Measurements from ENCODE around the gene MAP3K1.

The MAP3K1 gene

DNA sequence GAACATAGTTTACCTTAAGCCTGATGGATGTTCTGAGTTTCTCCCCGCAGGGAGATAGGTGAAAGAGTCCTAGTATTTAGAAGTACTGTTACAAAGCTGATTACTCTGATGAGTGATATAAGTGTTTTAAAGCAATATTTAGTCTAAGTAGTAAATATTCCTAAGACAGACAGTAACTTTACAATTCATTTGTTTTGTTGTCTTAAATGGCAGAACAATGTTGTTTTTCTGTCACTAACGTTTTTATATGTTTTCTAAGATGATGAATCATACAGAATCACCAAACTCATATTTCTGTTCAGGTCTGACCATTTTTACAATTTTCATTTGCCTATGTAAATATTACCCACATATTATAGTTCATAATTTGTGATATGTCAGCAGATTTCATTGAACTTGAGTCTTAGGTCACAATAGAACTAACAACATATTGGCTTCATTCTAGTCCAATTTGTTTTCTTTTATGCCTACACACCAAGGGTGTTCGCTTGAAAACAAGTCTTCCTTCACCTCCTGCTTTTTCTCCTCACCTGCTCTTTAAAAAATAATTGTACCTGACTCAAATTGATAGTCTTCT lies 30.6 kb downstream of the MAP3K1 start:
- DNase-seq (ENCODE audit: low spot score), result no peak

DNA sequence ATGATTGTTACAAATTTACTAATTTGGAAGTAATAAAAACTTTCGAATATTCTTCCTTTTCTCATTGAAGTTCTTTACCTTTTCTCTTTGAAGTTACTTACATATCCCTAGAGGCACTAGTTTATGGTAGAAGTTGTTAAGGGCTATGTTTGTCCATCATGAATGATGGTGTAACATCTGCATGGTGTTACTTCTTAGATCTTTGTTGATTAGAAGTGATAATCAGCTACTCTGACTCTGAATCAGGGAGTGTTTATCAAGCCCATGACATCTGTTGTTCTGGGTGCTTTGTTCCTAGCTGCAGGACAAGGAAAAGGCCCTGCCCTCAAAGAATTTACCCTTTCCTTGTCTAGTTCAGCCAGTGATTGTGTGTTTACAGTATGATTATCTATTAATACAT lies 32.9 kb downstream of the MAP3K1 start:
- DNase-seq (ENCODE audit: low spot score), result no peak

DNA sequence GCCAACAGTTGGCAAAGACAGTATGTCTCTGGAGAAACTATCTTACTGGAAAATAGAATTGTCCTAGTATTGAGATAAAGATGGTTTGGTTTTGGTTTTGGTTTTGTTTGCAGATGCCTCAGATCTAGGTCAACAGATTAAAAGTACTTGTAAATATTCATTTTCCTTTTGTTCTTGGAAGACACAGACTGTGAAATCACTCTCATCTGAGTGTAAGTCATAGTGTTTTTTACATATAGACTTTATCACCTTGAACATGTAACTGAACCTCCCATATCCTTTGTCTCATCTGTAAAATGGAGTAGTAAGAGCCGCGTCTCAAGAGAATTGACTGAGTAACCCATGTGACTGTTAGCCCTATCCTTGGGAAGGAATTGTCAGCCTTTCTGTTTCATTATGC lies 34.3 kb downstream of the MAP3K1 start:
- no peak for DNase-seq (ENCODE audit: low spot score)

DNA sequence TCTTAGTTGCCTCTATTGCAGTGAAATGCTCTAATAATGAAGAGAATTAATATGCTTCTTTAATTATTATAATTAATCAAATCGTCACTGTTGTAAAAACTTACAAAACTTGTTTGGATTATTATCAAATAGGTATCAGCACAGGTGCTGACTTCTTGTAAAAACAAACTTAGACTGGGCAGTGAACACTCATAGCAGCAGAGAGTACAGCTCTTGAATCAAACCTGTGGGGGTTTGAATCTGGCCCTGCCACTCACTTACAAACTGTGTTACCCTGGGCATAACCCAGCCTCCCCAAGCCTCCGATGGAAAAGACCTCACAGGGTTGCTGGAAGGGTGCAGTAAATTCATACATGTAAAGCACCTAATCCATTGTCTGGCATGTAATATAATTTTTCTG lies 35.1 kb downstream of the MAP3K1 start:
- DNase-seq (ENCODE audit: low spot score), result no peak

DNA sequence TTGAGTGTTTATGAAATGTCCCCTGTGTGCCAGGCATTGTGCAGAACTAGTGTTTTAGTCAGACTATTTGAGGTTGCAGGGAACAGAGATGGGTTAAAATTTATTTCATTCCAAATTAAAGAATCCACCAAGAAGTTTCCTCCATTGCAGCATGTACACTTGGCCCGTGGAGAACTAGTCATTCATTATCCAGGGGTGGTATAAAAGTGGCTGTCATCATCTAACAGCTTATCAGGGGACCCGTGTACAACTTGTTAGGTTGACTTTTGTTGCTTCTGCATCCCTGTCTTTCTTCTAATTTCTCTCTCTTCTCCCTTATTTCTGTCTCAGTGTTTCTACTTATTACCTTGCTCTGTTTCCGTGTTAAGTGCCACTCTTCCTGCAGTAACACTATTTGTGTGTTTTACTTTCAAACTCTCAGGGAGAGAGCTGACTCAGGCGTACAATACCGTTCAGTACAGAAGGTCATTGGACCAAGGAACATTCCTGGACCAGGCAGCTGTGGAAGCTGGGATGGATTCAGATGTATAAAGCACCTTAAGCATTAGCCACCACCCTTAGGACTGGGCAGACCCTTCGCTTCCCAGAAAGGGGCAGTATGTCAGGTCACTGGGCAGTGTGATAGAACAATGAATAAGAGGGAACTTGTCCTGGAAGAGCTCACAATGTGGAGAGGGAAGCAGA lies 36.1 kb downstream of the MAP3K1 start:
- no peak for DNase-seq (ENCODE audit: low spot score)

DNA sequence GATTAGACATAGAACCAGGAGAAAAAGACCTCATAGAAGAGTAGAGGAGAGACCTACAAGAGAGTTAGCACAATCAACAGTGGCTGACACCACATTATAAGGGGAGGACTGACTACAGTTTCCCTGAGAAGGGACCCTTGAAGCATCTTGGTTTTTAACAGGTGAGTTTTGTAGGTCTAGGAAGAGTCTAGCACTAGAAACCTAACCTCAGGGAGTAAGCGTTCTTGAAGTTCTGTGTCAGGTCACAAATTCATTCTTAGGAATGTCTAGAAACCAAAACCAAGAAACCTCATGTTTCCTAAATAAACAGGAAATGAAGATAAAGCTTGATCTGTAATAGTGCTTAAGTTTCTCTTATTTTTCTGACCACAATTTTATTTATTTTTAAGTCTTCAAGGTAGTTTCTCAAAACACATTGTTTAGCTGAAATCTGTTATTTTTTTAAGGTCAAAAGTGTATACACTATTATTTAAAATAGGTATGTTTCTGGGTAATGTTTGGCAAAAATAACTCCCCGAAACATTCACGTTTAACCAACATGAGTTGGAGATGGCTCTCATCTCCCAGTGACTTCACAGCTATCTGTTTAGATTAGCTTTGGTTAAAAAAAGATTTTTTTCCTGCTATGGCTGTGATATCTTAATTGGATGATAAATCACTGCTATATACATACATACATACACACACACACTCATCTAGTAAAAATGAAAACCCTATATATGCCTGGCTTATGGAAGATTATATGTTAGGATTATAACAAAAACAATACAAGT lies 37.1 kb downstream of the MAP3K1 start:
- DNase-seq (ENCODE audit: low spot score), result no peak

DNA sequence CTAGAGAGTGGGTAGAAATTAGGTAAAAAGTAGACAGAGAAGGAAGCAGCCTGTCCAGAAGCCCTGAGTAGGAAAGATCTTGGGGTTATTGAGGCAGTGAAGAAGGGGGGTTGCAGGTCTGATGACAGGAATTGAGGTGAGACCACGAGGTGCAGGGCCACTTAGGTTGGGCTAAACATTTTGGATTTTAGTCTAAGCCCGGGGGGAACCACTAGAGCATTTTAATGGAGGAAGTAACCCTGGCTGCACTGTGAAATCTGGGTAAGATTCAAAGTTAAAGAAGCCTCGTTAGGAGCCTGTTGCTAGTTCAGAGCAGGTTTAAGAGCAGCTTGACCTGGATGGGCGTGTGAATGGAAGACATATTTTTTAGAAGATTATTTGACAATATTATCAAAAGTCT lies 38.3 kb downstream of the MAP3K1 start:
- no peak for DNase-seq (ENCODE audit: low spot score)

DNA sequence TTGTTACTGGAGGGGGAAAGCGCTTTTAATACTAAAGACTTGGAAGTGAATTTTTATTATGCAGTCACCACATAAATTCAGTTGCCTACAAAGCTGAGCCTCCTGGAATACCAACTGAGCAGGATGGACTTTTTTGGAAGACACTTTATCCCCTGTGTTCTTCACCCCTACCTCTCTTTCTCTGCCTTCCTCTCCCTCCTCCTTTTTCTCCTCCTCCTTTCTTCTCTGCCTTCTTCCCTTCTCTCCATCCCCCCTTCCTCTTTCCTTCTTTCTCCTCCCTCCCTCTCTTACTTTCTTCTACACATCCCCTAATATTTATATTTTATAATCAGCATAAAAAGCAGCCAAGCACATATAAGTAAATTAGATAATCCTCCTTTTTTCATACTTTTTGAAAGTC lies 39.6 kb downstream of the MAP3K1 start:
- no peak for DNase-seq (ENCODE audit: low spot score)

DNA sequence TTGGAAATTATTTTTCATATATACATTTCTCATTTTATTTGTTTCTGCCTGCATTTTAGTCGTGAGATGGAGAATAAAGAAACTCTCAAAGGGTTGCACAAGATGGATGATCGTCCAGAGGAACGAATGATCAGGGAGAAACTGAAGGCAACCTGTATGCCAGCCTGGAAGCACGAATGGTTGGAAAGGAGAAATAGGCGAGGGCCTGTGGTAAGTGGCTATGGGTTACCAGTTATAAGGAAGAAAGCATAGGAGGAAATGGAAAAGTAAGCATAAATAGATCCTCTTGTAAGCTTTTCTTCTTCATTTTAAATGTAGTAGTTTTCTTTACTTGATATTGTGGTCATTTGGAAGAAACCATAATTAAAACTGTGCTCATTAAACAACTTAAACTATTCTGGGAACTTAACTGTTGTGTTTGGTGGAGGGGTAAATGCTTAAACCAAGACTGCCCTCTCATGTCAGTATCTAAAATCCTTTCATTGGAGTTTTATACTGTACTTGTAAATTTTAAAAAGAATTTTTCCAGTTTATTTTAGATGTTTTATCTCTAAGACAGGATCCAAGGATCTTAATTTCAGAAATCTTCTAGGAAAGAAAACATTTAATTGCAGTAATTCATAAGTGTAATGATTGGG lies 41.3 kb downstream of the MAP3K1 start:
- no peak for DNase-seq (ENCODE audit: low spot score)

DNA sequence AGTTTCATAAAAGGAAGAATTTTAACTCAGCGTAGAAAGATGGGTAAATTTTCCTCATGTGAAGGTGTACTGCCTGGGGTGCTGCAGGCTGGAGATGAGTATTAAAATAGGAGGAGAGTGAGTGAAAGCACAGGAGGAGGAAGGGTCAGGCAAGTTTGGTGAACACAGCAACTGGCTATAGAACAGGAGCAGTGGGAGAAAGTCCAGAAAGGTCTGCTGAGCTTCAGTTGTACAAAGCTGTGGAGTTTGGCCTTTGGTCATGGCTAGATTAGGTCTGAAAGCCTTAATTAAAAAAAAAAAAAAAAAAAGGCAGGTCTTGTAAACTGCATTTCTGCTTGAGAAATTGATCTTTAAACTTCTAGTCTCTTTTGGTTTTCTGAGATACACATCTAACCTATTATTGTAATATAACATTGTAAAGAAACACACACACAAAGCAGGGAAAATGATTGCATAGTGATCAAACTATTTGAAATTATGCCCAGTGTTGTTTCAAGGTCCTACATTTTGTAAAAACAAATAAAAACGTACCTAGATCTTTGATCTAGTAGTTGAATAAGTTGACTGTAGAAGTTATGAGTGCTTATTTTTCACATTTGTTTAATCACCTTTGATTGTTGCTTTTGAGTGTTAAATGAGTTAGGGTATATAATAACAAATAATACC lies 43.6 kb downstream of the MAP3K1 start:
- DNase-seq (ENCODE audit: low spot score), result no peak

DNA sequence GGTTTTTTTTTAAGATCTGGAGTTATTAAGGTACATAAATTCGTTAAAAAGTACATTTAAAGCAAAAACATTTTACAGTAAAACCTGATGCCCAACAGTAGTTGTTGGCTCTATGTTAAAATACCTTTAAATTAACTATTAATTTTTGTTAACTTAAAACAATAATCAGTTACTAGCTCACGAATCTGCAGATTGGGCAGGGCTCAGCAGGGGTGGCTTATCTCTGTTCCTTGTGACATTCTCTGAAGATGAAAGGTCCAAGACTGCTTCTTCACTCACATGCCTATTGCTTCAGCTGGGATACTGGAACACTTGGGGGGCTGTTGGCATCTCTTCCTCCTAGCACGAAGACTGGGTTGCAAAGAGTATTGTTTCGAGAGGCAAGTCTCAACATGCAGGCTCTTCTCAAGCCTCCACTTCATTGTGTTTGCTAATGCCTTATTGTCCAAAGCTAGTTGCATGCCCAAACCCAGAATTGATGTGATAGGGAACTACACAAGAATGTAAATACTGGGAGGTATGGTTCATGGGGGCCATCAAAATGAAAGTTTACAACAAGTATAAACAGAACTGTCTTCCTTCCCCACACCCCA lies 46.6 kb downstream of the MAP3K1 start:
- DNase-seq (ENCODE audit: low spot score), result no peak

DNA sequence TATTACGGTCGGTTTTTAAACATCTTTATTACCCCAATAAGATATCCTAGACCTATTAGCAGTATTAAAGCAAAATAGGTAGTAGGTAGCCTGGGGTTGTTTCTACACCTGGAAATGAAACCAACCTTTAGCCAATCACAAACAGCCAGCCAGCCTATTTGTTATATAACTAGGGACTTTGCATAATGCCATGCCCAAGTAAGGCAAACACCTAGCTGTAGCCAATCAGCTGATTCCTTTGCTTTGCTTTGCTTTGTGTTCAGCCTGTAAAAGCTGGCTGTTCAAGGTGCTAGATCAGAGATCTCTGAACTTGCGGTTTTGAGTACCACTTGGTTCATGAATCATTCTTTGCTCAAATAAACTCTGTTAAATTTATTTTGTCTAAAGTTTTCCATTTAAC lies 47.6 kb downstream of the MAP3K1 start:
- no peak for DNase-seq (ENCODE audit: low spot score)

DNA sequence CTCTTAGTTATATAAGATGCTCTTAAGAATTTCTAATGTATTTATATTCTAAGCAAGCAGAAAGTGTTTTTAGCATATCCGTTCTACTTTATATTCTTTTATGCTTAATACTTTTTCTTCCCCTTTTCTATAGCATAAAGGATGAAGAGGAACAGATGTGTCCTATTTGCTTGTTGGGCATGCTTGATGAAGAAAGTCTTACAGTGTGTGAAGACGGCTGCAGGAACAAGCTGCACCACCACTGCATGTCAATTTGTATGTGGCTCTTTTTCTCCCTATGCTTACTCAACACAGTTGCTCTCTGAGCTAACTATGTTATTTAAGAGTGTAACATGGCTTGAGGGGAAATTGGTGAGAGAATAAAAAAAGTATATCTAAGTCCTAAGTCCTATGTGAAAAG lies 56.4 kb downstream of the MAP3K1 start:
- DNase-seq (ENCODE audit: low spot score), result no peak

DNA sequence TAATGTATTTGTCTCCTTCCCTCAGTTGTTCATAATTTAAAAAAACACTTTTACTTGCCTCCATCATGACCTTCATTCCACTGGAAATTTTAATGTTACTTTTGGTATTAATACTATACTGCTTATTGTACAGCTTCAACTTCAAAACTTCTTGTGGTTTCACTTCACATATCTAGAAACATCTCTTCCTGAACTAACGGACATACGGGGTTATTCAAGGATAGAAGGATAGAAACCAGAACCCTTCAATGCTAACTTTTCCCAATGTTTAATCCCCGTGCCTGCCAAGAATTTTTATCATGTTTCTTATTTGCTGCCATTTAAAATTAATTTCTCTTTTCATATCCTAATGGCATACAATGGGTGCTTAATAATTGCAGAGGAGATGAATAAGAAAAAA lies 57.7 kb downstream of the MAP3K1 start:
- no peak for DNase-seq (ENCODE audit: low spot score)

DNA sequence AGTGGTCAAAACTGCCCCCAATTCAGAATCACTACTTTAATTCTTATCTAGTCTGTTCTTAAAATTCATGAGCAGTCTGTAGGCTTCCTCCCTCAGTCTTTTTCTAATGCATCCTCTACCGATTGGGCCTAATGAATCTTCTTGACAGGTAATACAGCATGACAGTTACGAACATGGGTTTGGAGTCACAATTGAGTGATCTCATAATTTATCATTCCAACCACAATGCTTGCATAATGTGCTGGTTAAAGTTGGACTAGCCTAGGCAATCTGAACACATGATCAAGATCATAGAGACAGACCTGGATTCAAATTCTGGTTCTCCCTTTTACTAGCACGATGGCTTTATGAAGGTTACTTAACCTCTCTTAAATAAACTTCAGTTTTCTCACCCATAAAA lies 61.0 kb downstream of the MAP3K1 start:
- no peak for DNase-seq (ENCODE audit: low spot score)

DNA sequence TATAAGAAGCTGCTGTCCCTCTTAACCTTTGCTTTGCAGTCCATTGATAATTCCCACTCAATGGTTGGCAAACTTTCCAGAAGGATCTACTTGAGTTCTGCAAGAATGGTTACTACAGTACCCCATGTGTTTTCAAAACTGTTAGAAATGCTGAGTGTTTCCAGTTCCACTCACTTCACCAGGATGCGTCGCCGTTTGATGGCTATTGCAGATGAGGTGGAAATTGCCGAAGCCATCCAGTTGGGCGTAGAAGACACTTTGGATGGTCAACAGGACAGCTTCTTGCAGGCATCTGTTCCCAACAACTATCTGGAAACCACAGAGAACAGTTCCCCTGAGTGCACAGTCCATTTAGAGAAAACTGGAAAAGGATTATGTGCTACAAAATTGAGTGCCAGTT lies 66.2 kb downstream of the MAP3K1 start:
- no peak for DNase-seq (ENCODE audit: low spot score)

DNA sequence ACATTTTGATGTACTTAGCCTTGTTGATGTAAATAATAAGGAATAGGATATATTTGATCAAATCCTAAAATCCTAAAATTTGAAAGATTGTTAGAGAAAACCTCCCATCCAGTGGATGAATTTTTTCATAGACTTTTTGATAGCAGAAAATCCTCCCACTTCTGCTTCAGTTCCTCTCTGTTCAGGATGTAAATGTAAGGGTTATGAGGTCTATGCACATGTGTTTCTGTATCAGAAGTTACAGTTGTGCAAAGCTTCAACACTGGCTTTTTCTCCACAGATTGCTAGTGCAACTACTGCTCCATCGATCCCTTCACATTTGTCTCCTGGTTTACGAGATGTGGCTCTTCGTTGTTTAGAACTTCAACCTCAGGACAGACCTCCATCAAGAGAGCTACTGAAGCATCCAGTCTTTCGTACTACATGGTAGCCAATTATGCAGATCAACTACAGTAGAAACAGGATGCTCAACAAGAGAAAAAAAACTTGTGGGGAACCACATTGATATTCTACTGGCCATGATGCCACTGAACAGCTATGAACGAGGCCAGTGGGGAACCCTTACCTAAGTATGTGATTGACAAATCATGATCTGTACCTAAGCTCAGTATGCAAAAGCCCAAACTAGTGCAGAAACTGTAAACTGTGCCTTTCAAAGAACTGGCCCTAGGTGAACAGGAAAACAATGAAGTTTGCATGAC lies 78.1 kb downstream of the MAP3K1 start:
- DNase-seq (ENCODE audit: low spot score), result no peak

DNA sequence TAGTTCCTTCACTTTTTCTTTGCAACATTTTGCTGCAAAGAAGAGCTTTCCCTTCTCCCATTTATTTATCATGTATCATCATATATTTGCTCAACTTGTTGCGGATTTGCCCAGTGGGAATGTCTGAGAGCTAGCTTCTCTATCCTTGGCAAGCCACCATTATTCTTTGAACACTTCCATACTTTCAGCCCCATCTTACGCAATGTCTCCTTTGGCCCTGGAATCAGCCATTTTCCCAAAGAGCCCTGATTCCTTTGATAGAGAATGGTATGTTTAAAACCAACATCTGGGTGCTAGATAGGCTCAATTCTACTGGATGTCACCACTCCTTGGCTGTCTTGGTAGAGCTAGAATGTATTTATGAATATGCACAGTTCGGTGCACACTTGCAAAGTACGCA lies 81.4 kb downstream of the MAP3K1 start:
- DNase-seq (ENCODE audit: low spot score), result no peak

DNA sequence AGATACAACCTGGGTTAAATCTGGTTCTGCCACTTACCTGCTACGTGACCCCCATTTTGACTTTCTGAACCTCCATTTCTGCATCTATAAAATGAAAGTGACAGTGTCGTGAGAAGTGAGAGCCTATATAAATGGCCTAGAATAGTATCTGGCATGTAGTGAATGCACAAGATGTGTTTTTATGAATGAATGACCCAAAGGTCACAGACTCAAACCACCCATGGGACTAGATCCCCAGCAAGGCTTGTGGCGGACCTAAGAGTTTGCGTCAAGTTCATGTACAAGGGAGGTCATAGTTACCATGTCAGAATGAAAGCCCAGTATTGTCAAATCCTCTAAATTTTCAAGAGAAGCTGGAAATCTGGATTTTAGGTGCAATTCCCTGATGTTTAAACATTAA lies 82.9 kb downstream of the MAP3K1 start:
- no peak for DNase-seq (ENCODE audit: low spot score)

DNA sequence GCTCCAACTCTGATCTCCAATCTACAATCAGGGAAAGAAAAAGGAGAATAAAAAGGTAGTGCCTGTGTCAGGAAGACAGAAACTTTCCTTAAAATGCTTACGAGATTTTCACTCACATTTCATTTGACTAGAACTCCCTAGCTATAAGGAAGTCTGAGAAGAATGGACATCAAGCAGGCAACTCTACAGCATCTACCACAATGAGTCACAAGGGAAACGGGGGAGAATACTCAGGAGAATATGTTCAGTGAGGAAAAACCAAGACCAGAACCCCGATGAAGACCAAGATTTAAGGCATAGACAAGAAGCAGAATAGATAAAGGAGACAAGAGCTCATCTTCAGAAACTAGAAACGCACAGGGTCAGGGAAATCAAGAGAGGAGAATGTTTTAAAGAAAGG lies 85.0 kb downstream of the MAP3K1 start:
- no peak for DNase-seq (ENCODE audit: low spot score)
